Activated CD4-positive, alpha-beta T cell treated with anti-CD3 and anti-CD28 coated beads for 1 hour (primary cell): ENCODE results near the gene UNC45B.
"Not testable (repeated sequence)": the region's sequence is repeated elsewhere in the genome, so short reads cannot be mapped to it uniquely, and the experiment has no call there.

Source experiments
- DNase-seq: peaks from one replicate; pipeline ENCODE4 v3.0.0-alpha.2; 2020

Gene UNC45B

GRCh38 chr17:35174835-35175334 lies 27.3 kb downstream of the UNC45B start:
- no peak for DNase-seq

- no peak for DNase-seq
Observed at GRCh38 chr17:35175638-35176415, 28.2 kb downstream of the UNC45B start.

GRCh38 chr17:35176897-35177296 lies 29.3 kb downstream of the UNC45B start:
- no peak for DNase-seq

- not testable (repeated sequence) for DNase-seq
Observed at GRCh38 chr17:35179379-35179778, 31.8 kb downstream of the UNC45B start.

- DNase-seq: no peak
Observed at GRCh38 chr17:35183332-35183731, 35.7 kb downstream of the UNC45B start.

- DNase-seq: no peak
Observed at GRCh38 chr17:35184274-35184673, 36.7 kb downstream of the UNC45B start.

- DNase-seq: no peak
Observed at GRCh38 chr17:35185849-35186248, 38.2 kb downstream of the UNC45B start.

GRCh38 chr17:35187481-35187880 lies 39.9 kb downstream of the UNC45B start:
- DNase-seq: no peak

GRCh38 chr17:35188111-35188510 lies 40.5 kb downstream of the UNC45B start:
- no peak for DNase-seq

GRCh38 chr17:35189291-35189690 lies 41.7 kb downstream of the UNC45B start:
- no peak for DNase-seq

- no peak for DNase-seq
Observed at GRCh38 chr17:35191001-35191695, 43.5 kb downstream of the UNC45B start.

- DNase-seq: no peak
Observed at GRCh38 chr17:35192708-35193107, 45.1 kb downstream of the UNC45B start.

- DNase-seq: not testable (repeated sequence)
Observed at GRCh38 chr17:35194001-35194400, 46.4 kb downstream of the UNC45B start, which contains the start of gene SLC35G3. Gene SLC35G3 (minus strand): TSS chr17:35194393. CDS start chr17:35194307, 86 bp downstream.

GRCh38 chr17:35195062-35195461 lies 47.4 kb downstream of the UNC45B start:
- DNase-seq: not testable (repeated sequence)

GRCh38 chr17:35202582-35202981 lies 55.0 kb downstream of the UNC45B start:
- not testable (repeated sequence) for DNase-seq

GRCh38 chr17:35210741-35211140 lies 63.1 kb downstream of the UNC45B start:
- no peak for DNase-seq

GRCh38 chr17:35212668-35213067 lies 65.1 kb downstream of the UNC45B start:
- no peak for DNase-seq

GRCh38 chr17:35213412-35213940 lies 65.9 kb downstream of the UNC45B start:
- no peak for DNase-seq

- DNase-seq: no peak
Observed at GRCh38 chr17:35214192-35214591, 66.6 kb downstream of the UNC45B start.

GRCh38 chr17:35214631-35215273 lies 67.1 kb downstream of the UNC45B start:
- no peak for DNase-seq

GRCh38 chr17:35217107-35217506 lies 69.5 kb downstream of the UNC45B start:
- DNase-seq: no peak

GRCh38 chr17:35218915-35219314 lies 71.3 kb downstream of the UNC45B start:
- DNase-seq: no peak

GRCh38 chr17:35222452-35222851 lies 74.8 kb downstream of the UNC45B start:
- no peak for DNase-seq
